Mesothelial cell of epicardium (in vitro differentiated cells): ENCODE data around the gene SH3TC2. TPM values are rescaled to one million over a fixed set of nuclear protein-coding genes. Genes with fewer than 3 reads are reported as not detected.
"Not testable (repeated sequence)": the region's sequence is repeated elsewhere in the genome, so short reads cannot be mapped to it uniquely, and the experiment has no call there.

Source experiments
- DNase-seq, 2 experiments: peaks; one replicate each; pipeline ENCODE4 v3.0.0; 2021; ENCODE audit warnings: low spot score in 2 of 2; ENCODE audit not compliant: unreplicated experiment in 2 of 2
- H3K27ac Mint-ChIP-seq: 2 replicates; pipeline ENCODE4 v1.8.0; 2021; ENCODE audit warnings: mixed read lengths
- H3K27me3 Mint-ChIP-seq: 2 replicates; pipeline ENCODE4 v1.8.0; 2021; ENCODE audit warnings: low read depth, mixed read lengths
- H3K36me3 Mint-ChIP-seq: 2 replicates; pipeline ENCODE4 v1.8.0; 2021; ENCODE audit warnings: mixed read lengths
- H3K4me1 Mint-ChIP-seq: 2 replicates; pipeline ENCODE4 v1.8.0; 2021; ENCODE audit warnings: mixed read lengths
- H3K4me3 Mint-ChIP-seq: 2 replicates; pipeline ENCODE4 v1.8.0; 2021; ENCODE audit warnings: mild to moderate bottlenecking, moderate library complexity, mixed read lengths
- H3K9me3 Mint-ChIP-seq: 2 replicates; pipeline ENCODE4 v1.8.0; 2021; ENCODE audit warnings: mixed read lengths
- total RNA-seq: library from RNA; stranded (reverse); gene quantifications from 3 replicates; pipeline ENCODE4 v1.2.1, GENCODE V29; 2021
- TF ChIP-seq, protein P1 (sequence below): fragments of 200-600 bp; sonication (generic); IDR thresholded peaks from one replicate; pipeline ENCODE4 v1.5.0; 2021; ENCODE audit warnings: antibody characterized with exemption; ENCODE audit not compliant: unreplicated experiment

Gene SH3TC2
- total RNA-seq, 1 donor from 2014 or later = 5.2 TPM

DNA sequence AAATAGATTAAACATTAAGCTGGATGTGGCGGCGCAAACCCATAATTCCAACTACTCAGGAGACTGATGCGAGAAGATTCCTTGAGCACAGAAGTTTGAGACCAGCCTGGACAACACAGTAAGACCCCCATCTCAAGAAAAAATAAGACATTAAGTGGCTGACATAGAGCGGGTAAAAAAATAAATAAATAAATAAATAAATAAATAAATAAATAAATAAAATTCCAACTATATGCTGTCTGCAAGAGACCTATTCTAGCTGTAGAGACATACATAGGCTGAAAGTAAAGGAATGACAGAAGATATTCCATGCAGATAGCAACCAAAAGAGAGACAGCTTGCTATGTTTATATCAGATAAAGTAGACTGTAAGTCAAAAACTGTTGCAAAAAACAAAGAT, 17.4 kb upstream of the SH3TC2 start:
- Mint-ChIP-seq H3K9me3 (peaks cover 30% of the 10 kb centered on the region), H3K27me3 (peaks cover 19% of the 10 kb centered on the region), H3K4me3 (no peak overlapping the region), H3K27ac (no peak overlapping the region), H3K4me1 (no peaks in the 10 kb centered on the region), H3K36me3 (peaks cover 2% of the 10 kb centered on the region)
- no peak for DNase-seq
- TF ChIP-seq, protein P1, sequence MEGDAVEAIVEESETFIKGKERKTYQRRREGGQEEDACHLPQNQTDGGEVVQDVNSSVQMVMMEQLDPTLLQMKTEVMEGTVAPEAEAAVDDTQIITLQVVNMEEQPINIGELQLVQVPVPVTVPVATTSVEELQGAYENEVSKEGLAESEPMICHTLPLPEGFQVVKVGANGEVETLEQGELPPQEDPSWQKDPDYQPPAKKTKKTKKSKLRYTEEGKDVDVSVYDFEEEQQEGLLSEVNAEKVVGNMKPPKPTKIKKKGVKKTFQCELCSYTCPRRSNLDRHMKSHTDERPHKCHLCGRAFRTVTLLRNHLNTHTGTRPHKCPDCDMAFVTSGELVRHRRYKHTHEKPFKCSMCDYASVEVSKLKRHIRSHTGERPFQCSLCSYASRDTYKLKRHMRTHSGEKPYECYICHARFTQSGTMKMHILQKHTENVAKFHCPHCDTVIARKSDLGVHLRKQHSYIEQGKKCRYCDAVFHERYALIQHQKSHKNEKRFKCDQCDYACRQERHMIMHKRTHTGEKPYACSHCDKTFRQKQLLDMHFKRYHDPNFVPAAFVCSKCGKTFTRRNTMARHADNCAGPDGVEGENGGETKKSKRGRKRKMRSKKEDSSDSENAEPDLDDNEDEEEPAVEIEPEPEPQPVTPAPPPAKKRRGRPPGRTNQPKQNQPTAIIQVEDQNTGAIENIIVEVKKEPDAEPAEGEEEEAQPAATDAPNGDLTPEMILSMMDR = no peak

DNA sequence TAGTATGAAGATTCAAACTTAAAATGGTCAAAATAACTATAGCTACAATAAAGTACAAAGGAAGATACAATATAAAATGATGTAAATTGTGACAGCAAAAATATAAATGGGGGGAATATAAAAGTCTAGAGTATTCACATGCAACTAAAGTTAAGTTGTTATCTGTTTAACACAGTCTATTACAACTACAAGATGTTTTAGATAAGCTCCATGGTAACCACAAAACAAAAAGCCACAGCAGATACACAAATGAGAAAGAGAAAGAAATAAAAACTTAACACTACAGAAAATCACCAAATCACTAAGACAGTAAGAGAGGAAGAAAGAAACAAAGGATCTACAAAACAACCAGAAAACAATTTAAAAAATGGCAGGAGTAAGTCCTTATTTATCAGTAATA, 17.0 kb upstream of the SH3TC2 start:
- H3K4me1 Mint-ChIP-seq = no peaks in the 10 kb centered on the region
- DNase-seq = no peak
- no peak overlapping the region for H3K27ac Mint-ChIP-seq
- H3K9me3 Mint-ChIP-seq = peaks cover 30% of the 10 kb centered on the region
- peaks cover 19% of the 10 kb centered on the region for H3K27me3 Mint-ChIP-seq
- TF ChIP-seq, protein P1 = no peak
- peaks cover 2% of the 10 kb centered on the region for H3K36me3 Mint-ChIP-seq
- no peak overlapping the region for H3K4me3 Mint-ChIP-seq

DNA sequence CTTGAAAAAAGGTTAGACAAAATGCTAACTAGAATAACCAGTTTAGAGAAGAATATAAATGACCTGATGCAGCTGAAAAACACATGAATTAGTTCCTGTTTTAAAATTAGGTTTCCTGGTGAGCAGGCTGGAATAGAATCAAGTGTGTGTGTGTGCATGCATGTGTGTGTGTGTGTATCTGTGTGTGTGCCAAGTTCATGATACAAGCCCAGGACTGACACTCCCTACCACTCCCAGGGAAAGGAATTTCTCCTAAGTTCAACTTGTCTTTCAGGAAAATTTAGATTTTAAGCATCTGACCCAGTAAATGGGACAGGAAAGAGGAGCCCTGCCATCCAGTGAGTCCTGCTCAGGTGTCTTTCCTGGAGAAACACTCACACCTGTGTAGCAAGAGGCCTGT, 11.2 kb upstream of the SH3TC2 start:
- peak overlapping the region; percentile 82 for H3K27ac Mint-ChIP-seq
- not testable (repeated sequence) for H3K4me3 Mint-ChIP-seq, H3K36me3 Mint-ChIP-seq, DNase-seq, H3K27me3 Mint-ChIP-seq
- peaks cover 22% of the 10 kb centered on the region for H3K4me1 Mint-ChIP-seq
- H3K9me3 Mint-ChIP-seq = peaks cover 12% of the 10 kb centered on the region

DNA sequence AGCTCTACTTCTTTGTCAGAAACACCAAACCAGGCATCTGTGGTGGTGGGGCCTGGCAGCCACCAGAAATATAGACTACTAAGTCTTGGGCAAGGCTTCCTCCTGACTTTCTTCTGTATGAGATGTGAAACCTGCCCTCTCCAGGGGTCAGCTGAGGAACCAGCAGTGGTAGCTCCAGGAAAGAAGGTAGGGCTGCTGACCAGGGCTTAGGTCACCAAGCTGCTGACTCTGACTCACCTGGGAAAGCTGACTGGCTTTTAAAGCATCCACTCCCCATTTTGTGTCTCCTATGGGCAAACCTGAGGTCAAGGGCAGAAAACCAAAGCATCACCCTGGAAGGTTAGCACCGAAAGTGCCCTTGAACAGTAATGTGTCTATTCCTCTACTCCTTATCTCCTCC, 10.4 kb upstream of the SH3TC2 start:
- Mint-ChIP-seq H3K4me1 (peaks cover 22% of the 10 kb centered on the region), H3K27ac (peak overlapping the region; percentile 19), H3K4me3 (no peak overlapping the region), H3K36me3 (peaks cover 2% of the 10 kb centered on the region), H3K27me3 (no peaks in the 10 kb centered on the region), H3K9me3 (peaks cover 12% of the 10 kb centered on the region)
- DNase-seq = no peak
- TF ChIP-seq, protein P1 = no peak

DNA sequence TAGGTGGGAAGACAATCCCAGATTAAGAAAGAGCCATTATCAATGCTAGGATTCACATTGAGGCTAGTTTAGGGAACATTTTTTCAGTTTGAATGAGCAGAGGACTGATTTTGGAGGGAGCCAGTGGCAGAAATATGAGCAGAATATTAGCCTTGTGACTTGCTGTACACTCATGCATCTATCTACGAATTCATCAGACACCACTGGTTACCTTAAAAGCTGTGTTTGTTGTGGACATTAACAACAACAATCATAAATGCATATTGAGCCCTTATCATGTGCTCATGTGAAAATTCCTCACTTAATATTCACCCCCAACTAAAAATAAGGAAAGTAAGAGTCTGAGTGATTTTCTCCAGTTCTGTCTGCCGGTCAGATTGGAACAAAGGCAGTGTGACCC, 9.9 kb upstream of the SH3TC2 start:
- H3K27ac Mint-ChIP-seq = peak overlapping the region; percentile 35
- TF ChIP-seq, protein P1 = no peak
- no peak for DNase-seq
- no peak overlapping the region for H3K4me3 Mint-ChIP-seq
- peaks cover 22% of the 10 kb centered on the region for H3K4me1 Mint-ChIP-seq
- peaks cover 12% of the 10 kb centered on the region for H3K9me3 Mint-ChIP-seq
- peaks cover 2% of the 10 kb centered on the region for H3K36me3 Mint-ChIP-seq
- no peaks in the 10 kb centered on the region for H3K27me3 Mint-ChIP-seq

DNA sequence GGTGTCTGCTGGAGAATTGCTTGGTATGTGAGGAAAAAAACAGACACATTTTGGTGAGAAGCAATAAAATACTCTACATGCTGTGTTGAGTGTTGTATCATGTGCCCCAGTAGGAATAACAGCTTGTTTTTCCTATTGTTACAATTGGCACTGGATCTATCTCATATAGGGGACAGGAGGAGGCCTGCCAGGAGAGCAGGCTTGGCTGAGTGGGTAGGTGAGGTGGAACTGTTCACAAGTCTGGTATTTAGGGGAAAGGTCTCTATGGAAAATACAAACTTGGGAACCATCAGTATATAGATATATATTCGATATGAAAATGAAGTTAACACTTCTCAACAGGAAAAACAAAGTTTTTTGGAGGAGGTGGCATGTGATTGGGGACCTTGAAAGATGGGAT, 9.5 kb upstream of the SH3TC2 start:
- DNase-seq = no peak
- Mint-ChIP-seq H3K27me3 (no peaks in the 10 kb centered on the region), H3K36me3 (no peaks in the 10 kb centered on the region), H3K4me1 (peaks cover 22% of the 10 kb centered on the region), H3K4me3 (no peak overlapping the region), H3K27ac (peak overlapping the region; percentile 35), H3K9me3 (peaks cover 8% of the 10 kb centered on the region)
- TF ChIP-seq, protein P1 = no peak
